Esophagus squamous epithelium (tissue), 5 donors: Measurements from ENCODE around the gene TVP23A. TPM values are rescaled to one million over a fixed set of nuclear protein-coding genes. Genes with fewer than 3 reads are reported as not detected.

Experiments
- DNase-seq: peaks from one replicate; lab custom pipeline; 2025; lab: John Stamatoyannopoulos, UW
- H3K27ac ChIP-seq, 4 donors: fragments of 200-600 bp; sonication (generic); one replicate each; pipeline ENCODE4 v1.5.1; 2016 to 2019; ENCODE audit warnings: mild to moderate bottlenecking in 1 of 4
- H3K27me3 ChIP-seq, 4 donors: fragments of 200-600 bp; sonication (generic); 1 replicate in 3 of 4; 2 replicates in 1 of 4; pipeline versions ENCODE4 v1.5.1 to v1.6.0; 2017 to 2021; ENCODE audit warnings: antibody characterized with exemption in 1 of 4
- H3K36me3 ChIP-seq, 3 donors: fragments of 200-600 bp; sonication (generic); one replicate each; pipeline ENCODE4 v1.5.1; 2016 to 2019
- H3K4me1 ChIP-seq, 3 donors: fragments of 200-600 bp; sonication (generic); one replicate each; pipeline ENCODE4 v1.5.1; 2017 to 2019
- H3K4me3 ChIP-seq, 4 donors: fragments of 200-600 bp; sonication (generic); 1 replicate in 3 of 4; 2 replicates in 1 of 4; pipeline ENCODE4 v1.5.1; 2016 to 2019; ENCODE audit warnings: mild to moderate bottlenecking in 2 of 4, moderate library complexity in 1 of 4
- H3K9me3 ChIP-seq, 3 donors: fragments of 200-600 bp; sonication (generic); one replicate each; pipeline ENCODE4 v1.5.1; 2016 to 2019
- CTCF ChIP-seq, 6 experiments: fragments of 450-650 bp in 4 of 6; fragments of 200-600 bp in 2 of 6; sonication (generic) in 2 of 6; IDR thresholded peaks; one replicate each; pipeline ENCODE4 v1.5.1; 2016 to 2019; ENCODE audit warnings: antibody characterized with exemption in 6 of 6, mild to moderate bottlenecking in 4 of 6, moderate library complexity in 4 of 6
- POLR2A ChIP-seq, 4 donors: fragments of 450-650 bp; IDR thresholded peaks; one replicate each; pipeline ENCODE4 v1.6.1; 2017; ENCODE audit warnings: antibody characterized with exemption in 4 of 4, mild to moderate bottlenecking in 4 of 4, moderate library complexity in 3 of 4
- WGBS, 2 donors: methylation state at CpG; one replicate each; pipeline ENCODE4 v1.1.5; 2018; 5-methylcytosine and 5-hydroxymethylcytosine counted together
- intact Hi-C: fragments of 100-400 bp; cut with DNase I; formaldehyde crosslinking; loops from one replicate; pipeline ENCODE4 v1.15.0; 2022
- total RNA-seq, 4 donors: library from RNA; depleted of rRNA; stranded (reverse); fragments of >200 nt; gene quantifications; one replicate each; pipeline ENCODE4 v1.1.0, GENCODE V29; 2016
- donor health status: DM: yes; HTN: yes; CAD: no.

Gene TVP23A
- total RNA-seq, 4 donors from 2014 or later: 0.19 TPM; not detected in 3

DNA sequence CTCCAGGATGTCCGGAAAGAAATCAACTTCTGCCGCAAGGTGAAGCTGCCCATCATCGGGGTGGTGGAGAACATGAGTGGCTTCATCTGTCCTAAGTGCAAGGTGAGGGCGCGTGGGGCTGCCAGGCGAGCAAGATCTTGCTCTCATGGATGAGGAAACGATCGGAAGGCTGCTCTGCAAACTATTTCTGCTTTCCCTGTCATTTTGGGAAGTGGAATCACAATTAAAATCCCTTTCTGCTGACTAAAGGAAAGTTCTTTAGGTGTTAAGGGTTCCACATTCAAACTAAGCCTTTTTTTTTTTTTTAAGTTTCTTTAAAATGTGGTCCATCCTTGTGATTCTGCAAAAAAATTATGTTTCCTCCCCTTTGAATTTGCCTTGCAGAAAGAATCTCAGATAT lies 57.2 kb downstream of the TVP23A start:
- Histone ChIP-seq H3K36me3 (peaks cover 22 to 100% (median 52%) of the 10 kb centered on the region in 3 donors), H3K27me3 (no peaks in the 10 kb centered on the region), H3K9me3 (no peaks in the 10 kb centered on the region), H3K4me3 (no peak overlapping the region), H3K27ac (no peak overlapping the region), H3K4me1 (no peaks in the 10 kb centered on the region)
- intact Hi-C loops: loop anchor here (10.0 kb wide), 1 partner anchor 153 kb away; no protein-coding TSS in a partner anchor
- TF ChIP-seq CTCF (IDR thresholded peaks at IDR 0.05) (no peak), POLR2A (IDR thresholded peaks at IDR 0.05) (no peak)
- 88 to 96% methylated on average over 6 to 8 of the region's 8 CpGs for WGBS, 2 donors
- DNase-seq: no peak

DNA sequence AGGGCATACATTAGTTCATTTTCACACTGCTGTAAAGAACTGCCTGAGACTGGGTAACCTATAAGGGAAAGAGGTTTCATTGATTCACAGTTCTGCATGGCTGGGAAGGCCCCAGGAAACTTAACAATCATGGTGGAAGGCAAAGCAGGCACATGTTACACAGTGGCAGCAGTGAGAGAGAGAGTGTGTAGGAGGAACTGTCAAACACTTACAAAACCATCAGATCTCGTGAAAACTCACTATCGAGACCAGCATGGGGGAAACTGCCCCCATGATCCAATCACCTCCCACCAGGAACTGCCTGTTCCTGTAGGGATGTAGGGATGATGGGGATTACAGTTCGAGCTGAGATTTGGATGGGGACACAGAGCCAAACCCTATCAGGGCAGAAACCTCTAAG lies 57.7 kb downstream of the TVP23A start:
- 56 to 81% methylated on average over 3 of the region's 3 CpGs for WGBS, 2 donors
- Histone ChIP-seq H3K27ac (no peak overlapping the region), H3K9me3 (no peaks in the 10 kb centered on the region), H3K4me1 (no peaks in the 10 kb centered on the region), H3K4me3 (no peak overlapping the region), H3K27me3 (no peaks in the 10 kb centered on the region), H3K36me3 (peaks cover 22 to 100% (median 55%) of the 10 kb centered on the region in 3 donors)
- intact Hi-C loops: loop anchor here (10.0 kb wide), 1 partner anchor 154 kb away; no protein-coding TSS in a partner anchor
- DNase-seq: no peak
- no peak for TF ChIP-seq CTCF (IDR thresholded peaks at IDR 0.05)
- TF ChIP-seq POLR2A (IDR thresholded peaks at IDR 0.05): no peak

GRCh38 chr16:10756574-10756973 lies 62.0 kb downstream of the TVP23A start:
- no peaks in the 10 kb centered on the region for H3K9me3 ChIP-seq
- H3K36me3 ChIP-seq: peaks cover 14 to 100% (median 46%) of the 10 kb centered on the region in 3 donors
- no peak for DNase-seq
- no peaks in the 10 kb centered on the region for H3K27me3 ChIP-seq
- TF ChIP-seq CTCF (IDR thresholded peaks at IDR 0.05): no peak
- H3K4me1 ChIP-seq: no peaks in the 10 kb centered on the region
- WGBS, 2 donors: 73 to 77% methylated on average over 6 of the region's 6 CpGs
- no peak overlapping the region for H3K4me3 ChIP-seq
- no peak overlapping the region for H3K27ac ChIP-seq
- intact Hi-C loops: no loop called here

GRCh38 chr16:10754941-10755340 lies 63.7 kb downstream of the TVP23A start:
- H3K4me3 ChIP-seq: no peak overlapping the region
- peaks cover 8 to 100% (median 31%) of the 10 kb centered on the region in 3 donors for H3K36me3 ChIP-seq
- intact Hi-C loops: no loop called here
- H3K27me3 ChIP-seq: no peaks in the 10 kb centered on the region
- no peak for DNase-seq
- WGBS, 2 donors: 69 to 74% methylated on average over 4 of the region's 4 CpGs
- H3K9me3 ChIP-seq: no peaks in the 10 kb centered on the region
- peaks cover 0 to 4% (median 0%) of the 10 kb centered on the region in 3 donors for H3K4me1 ChIP-seq
- TF ChIP-seq POLR2A (IDR thresholded peaks at IDR 0.05) (no peak), CTCF (IDR thresholded peaks at IDR 0.05) (no peak)
- H3K27ac ChIP-seq: no peak overlapping the region

- TF ChIP-seq POLR2A (IDR thresholded peaks at IDR 0.05): no peak
- no peak for TF ChIP-seq CTCF (IDR thresholded peaks at IDR 0.05)
- WGBS, 2 donors: 87% methylated on average over 7 of the region's 7 CpGs
- Histone ChIP-seq H3K36me3 (peaks cover 3 to 100% (median 18%) of the 10 kb centered on the region in 3 donors), H3K27ac (peak overlapping the region in 1 of 4 donors; percentile 54), H3K27me3 (no peaks in the 10 kb centered on the region), H3K4me3 (no peak overlapping the region), H3K9me3 (no peaks in the 10 kb centered on the region), H3K4me1 (peaks cover 0 to 15% (median 5%) of the 10 kb centered on the region in 3 donors)
- no peak for DNase-seq
- intact Hi-C loops: no loop called here
Measured at GRCh38 chr16:10753670-10754069, 64.9 kb downstream of the TVP23A start.
